ENCODE measurements around the gene ZFYVE9.

ZFYVE9 gene

DNA sequence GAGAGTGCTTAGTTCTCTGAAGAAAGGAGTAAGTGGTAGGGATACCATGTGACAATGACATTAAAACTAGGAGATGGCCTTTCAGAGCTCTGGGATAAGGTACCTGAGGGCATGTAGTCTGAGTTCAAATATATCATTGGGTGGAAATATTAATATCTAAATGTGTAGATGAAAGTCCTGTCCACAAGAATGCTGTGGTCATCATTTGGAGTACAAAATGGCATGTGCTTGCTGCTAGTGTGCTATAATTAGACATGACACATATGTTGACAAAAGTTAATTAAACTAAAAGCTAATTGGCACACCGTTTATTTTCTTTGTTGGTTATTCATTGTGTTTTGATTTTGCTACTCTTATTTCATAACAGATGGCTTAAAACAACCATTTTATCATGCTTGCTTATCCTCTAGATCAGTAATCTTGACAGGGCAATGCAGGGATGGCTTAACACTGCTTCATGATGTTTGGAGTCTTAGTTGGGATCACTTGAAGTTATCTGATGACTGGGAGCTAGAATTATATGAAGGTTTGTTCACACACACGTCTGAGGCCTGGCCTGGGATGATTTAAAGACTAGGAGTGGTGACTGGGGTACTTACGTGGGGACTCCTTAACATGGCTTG lies 193.1 kb downstream of the ZFYVE9 start:
- Histone ChIP-seq H3K4me3 (ENCODE audit: low read depth, low read length) (no peak overlapping the region), H3K9me3 (ENCODE audit: severe bottlenecking) (no peaks in the 10 kb centered on the region), H3K36me3 (peaks cover 9% of the 10 kb centered on the region), H3K27me3 (ENCODE audit: insufficient read depth, low read depth, severe bottlenecking) (no peaks in the 10 kb centered on the region), H3K27ac (no peak overlapping the region)
- DNase-seq, result no peak
- TF ChIP-seq, protein P1, sequence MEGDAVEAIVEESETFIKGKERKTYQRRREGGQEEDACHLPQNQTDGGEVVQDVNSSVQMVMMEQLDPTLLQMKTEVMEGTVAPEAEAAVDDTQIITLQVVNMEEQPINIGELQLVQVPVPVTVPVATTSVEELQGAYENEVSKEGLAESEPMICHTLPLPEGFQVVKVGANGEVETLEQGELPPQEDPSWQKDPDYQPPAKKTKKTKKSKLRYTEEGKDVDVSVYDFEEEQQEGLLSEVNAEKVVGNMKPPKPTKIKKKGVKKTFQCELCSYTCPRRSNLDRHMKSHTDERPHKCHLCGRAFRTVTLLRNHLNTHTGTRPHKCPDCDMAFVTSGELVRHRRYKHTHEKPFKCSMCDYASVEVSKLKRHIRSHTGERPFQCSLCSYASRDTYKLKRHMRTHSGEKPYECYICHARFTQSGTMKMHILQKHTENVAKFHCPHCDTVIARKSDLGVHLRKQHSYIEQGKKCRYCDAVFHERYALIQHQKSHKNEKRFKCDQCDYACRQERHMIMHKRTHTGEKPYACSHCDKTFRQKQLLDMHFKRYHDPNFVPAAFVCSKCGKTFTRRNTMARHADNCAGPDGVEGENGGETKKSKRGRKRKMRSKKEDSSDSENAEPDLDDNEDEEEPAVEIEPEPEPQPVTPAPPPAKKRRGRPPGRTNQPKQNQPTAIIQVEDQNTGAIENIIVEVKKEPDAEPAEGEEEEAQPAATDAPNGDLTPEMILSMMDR (IDR thresholded peaks at IDR 0.05; ENCODE audit: low read depth, low read length), result no peak

DNA sequence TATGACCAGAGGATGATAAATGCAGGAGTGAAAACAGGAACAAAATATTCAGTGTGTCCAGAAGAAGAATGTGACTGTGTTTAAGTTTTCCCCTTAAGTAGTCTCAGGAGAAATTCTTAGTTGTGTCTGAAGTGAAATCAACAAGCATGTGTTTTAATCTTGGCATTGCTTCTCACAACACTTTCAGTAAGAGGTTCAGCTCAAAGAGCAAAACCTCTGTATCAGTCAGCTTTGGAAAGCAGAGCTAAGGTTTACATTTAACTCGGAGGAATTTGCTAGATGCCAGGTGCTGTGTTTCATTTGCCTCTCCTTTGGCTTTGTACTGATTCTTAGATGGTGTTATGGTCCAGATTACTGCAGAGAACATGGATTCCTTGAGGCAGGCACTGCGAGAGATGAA lies 195.6 kb downstream of the ZFYVE9 start:
- DNase-seq, result no peak
- TF ChIP-seq, protein P1 (IDR thresholded peaks at IDR 0.05; ENCODE audit: low read depth, low read length), result no peak
- Histone ChIP-seq H3K9me3 (ENCODE audit: severe bottlenecking) (no peaks in the 10 kb centered on the region), H3K27ac (no peak overlapping the region), H3K36me3 (peaks cover 9% of the 10 kb centered on the region), H3K27me3 (ENCODE audit: insufficient read depth, low read depth, severe bottlenecking) (no peaks in the 10 kb centered on the region), H3K4me3 (ENCODE audit: low read depth, low read length) (no peak overlapping the region)

DNA sequence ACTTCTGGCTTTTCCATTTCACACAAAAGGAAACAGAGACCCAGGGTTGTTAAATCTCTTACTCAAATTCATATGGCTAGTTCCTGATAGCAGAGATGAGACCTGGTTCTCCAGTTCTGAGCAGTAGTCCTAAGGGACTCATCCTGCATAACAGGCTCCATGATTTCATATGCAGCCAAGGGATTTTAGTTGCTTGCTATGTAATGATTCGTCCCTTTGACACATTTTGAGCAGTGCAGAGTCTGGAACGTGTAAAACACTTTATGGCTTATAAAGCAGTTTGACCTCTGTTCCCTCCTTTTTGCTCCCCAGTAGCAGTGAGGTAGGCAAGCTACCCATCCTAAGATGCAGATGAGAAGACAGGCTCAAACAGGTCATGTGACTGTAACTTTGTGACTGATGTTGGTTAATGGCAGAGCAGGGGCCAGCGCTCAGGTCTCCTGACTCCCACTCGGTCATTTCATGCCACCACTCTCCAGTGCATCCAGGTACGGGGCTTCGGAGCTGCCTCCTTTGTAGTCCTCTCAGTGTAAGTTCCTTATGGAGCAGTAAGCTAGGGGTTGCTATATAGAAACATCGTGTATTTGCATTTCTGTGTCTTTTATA lies 199.9 kb downstream of the ZFYVE9 start:
- no peaks in the 10 kb centered on the region for H3K9me3 ChIP-seq (ENCODE audit: severe bottlenecking)
- TF ChIP-seq, protein P1 (IDR thresholded peaks at IDR 0.05; ENCODE audit: low read depth, low read length), result no peak
- no peak for DNase-seq
- no peaks in the 10 kb centered on the region for H3K27me3 ChIP-seq (ENCODE audit: insufficient read depth, low read depth, severe bottlenecking)
- H3K36me3 ChIP-seq, result no peaks in the 10 kb centered on the region; the same call in none of the 2 replicates
- no peak overlapping the region for H3K27ac ChIP-seq
- no peak overlapping the region for H3K4me3 ChIP-seq (ENCODE audit: low read depth, low read length)

DNA sequence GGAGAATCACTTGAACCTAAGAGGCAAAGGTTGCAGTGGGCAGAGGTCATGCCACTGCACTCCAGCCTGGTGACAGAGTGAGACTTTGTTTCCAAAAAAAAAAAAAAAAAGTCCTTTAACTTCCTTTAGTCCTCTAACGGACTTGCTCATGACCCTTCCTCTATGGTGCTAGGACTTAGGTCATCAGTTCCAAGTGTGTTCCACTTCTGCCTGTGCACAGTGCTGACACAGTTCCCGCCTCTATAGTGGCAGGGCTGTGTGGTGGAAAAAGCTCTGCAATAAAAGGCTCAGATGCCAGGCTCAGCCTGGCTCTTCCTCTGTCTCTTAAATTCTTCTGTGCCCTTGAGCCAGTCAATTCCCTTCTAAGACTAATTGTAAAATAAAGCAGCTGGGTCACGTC lies 202.1 kb downstream of the ZFYVE9 start:
- no peak for DNase-seq
- Histone ChIP-seq H3K27me3 (ENCODE audit: insufficient read depth, low read depth, severe bottlenecking) (no peaks in the 10 kb centered on the region), H3K27ac (no peak overlapping the region), H3K36me3 (peaks cover 3% of the 10 kb centered on the region; the same call in 1 of the 2 replicates), H3K9me3 (ENCODE audit: severe bottlenecking) (no peaks in the 10 kb centered on the region), H3K4me3 (ENCODE audit: low read depth, low read length) (no peak overlapping the region)
- TF ChIP-seq, protein P1 (IDR thresholded peaks at IDR 0.05; ENCODE audit: low read depth, low read length), result no peak

DNA sequence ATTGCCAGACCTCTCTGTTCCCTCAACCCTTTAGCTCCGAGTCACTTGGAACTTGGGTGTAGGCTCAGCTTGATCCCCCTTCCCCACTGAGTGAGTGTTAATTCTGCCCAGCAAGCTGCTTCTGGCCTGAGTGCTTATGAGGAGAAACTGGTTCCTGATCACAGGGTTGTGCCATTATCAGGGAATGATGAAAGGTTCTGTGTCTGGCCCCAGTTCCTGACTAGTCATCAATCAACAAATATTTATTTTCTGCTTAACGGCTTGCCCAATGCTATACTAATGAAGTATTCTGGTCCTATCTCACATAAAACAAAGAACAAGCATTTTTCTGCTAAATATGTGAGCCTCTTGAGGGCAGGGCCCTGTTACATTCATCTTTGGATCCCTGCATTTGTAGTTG lies 203.4 kb downstream of the ZFYVE9 start:
- H3K27ac ChIP-seq, result peak overlapping the region; percentile 75
- TF ChIP-seq, protein P1 (IDR thresholded peaks at IDR 0.05; ENCODE audit: low read depth, low read length), result no peak
- no peak overlapping the region for H3K4me3 ChIP-seq (ENCODE audit: low read depth, low read length)
- H3K27me3 ChIP-seq (ENCODE audit: insufficient read depth, low read depth, severe bottlenecking), result no peaks in the 10 kb centered on the region
- no peaks in the 10 kb centered on the region for H3K9me3 ChIP-seq (ENCODE audit: severe bottlenecking)
- DNase-seq, result no peak
- H3K36me3 ChIP-seq, result peaks cover 3% of the 10 kb centered on the region; the same call in 1 of the 2 replicates
